Body of pancreas (tissue), 4 donors: ENCODE data around the gene TRMT1. TPM values are rescaled to one million over a fixed set of nuclear protein-coding genes. Genes with fewer than 3 reads are reported as not detected.
A peak's percentile ranks its signal among the peaks of the same experiment; 100 is the strongest.

Experiments used
- ATAC-seq: fragments of 150-250 bp; one replicate; pipeline ENCODE4 v1.9.1; 2016
- DNase-seq, 4 donors: peaks; one replicate each; pipeline ENCODE4 v3.0.0-alpha.2; 2019
- H3K27ac ChIP-seq, 4 donors: fragments of 200-600 bp; sonication (generic); 1 replicate in 3 of 4; 2 replicates in 1 of 4; pipeline versions ENCODE4 v1.5.1 to v1.6.1; 2016 to 2019; ENCODE audit warnings: mild to moderate bottlenecking in 1 of 4, mixed read lengths in 1 of 4, moderate library complexity in 1 of 4
- H3K27me3 ChIP-seq, 2 donors: fragments of 200-600 bp; sonication (generic); one replicate each; pipeline ENCODE4 v1.6.0; 2016; ENCODE audit warnings: mild to moderate bottlenecking in 1 of 2
- H3K36me3 ChIP-seq, 2 donors: fragments of 200-600 bp; sonication (generic); replicated peaks in 1 of 2; 2 replicates each; pipeline ENCODE4 v1.5.1; 2016; ENCODE audit warnings: low read depth in 2 of 2; ENCODE audit not compliant: insufficient read depth in 1 of 2
- H3K4me1 ChIP-seq: fragments of 200-600 bp; sonication (generic); one replicate; pipeline ENCODE4 v1.6.0; 2016
- H3K4me3 ChIP-seq, 2 donors: fragments of 200-600 bp; sonication (generic); 1 replicate in 1 of 2; 2 replicates in 1 of 2; pipeline ENCODE4 v1.5.1; 2016 to 2019
- H3K9me3 ChIP-seq, 3 donors: fragments of 200-600 bp; sonication (generic); 1 replicate in 2 of 3; 2 replicates in 1 of 3; pipeline ENCODE4 v1.5.1; 2016
- POLR2A ChIP-seq, 3 donors: fragments of 450-650 bp; IDR thresholded peaks; one replicate each; pipeline ENCODE4 v1.6.1; 2016; ENCODE audit warnings: antibody characterized with exemption in 3 of 3, mild to moderate bottlenecking in 2 of 3
- WGBS, 2 donors: methylation state at CpG; one replicate each; pipeline ENCODE4 v1.1.5; 2017; 5-methylcytosine and 5-hydroxymethylcytosine counted together
- intact Hi-C: fragments of 100-400 bp; cut with DNase I; formaldehyde crosslinking; loops from one replicate; pipeline ENCODE4 v1.15.1; 2023
- total RNA-seq, 2 donors: library from RNA; depleted of rRNA; stranded (reverse); fragments of >200 nt; gene quantifications; one replicate each; pipeline ENCODE4 v1.1.0, GENCODE V29; 2016
- TF ChIP-seq, protein P1 (sequence below), 7 experiments: fragments of 450-650 bp in 4 of 7; fragments of 200-600 bp in 3 of 7; sonication (generic) in 3 of 7; IDR thresholded peaks; one replicate each; pipeline ENCODE4 v1.5.1; 2016 to 2019; ENCODE audit warnings: antibody characterized with exemption in 7 of 7

Gene TRMT1
- total RNA-seq, 2 donors from 2014 or later: 21.5 to 36.3 TPM

- TF ChIP-seq, protein P1, sequence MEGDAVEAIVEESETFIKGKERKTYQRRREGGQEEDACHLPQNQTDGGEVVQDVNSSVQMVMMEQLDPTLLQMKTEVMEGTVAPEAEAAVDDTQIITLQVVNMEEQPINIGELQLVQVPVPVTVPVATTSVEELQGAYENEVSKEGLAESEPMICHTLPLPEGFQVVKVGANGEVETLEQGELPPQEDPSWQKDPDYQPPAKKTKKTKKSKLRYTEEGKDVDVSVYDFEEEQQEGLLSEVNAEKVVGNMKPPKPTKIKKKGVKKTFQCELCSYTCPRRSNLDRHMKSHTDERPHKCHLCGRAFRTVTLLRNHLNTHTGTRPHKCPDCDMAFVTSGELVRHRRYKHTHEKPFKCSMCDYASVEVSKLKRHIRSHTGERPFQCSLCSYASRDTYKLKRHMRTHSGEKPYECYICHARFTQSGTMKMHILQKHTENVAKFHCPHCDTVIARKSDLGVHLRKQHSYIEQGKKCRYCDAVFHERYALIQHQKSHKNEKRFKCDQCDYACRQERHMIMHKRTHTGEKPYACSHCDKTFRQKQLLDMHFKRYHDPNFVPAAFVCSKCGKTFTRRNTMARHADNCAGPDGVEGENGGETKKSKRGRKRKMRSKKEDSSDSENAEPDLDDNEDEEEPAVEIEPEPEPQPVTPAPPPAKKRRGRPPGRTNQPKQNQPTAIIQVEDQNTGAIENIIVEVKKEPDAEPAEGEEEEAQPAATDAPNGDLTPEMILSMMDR (IDR thresholded peaks at IDR 0.05): no peak
- TF ChIP-seq POLR2A (IDR thresholded peaks at IDR 0.05): no peak
- ATAC-seq (no peak), DNase-seq (no peak)
- peak overlapping the region in 1 of 4 donors; percentile 78 for H3K27ac ChIP-seq
- peaks cover 19% of the 10 kb centered on the region for H3K4me1 ChIP-seq
- H3K9me3 ChIP-seq: no peaks in the 10 kb centered on the region
- H3K36me3 ChIP-seq: no peaks in the 10 kb centered on the region
- H3K4me3 ChIP-seq: no peak overlapping the region
- intact Hi-C loops: loop anchor here (5.0 kb wide), 1 partner anchor 120 kb away; no protein-coding TSS in a partner anchor
- WGBS, 2 donors: 27 to 41% methylated on average over 20 of the region's 20 CpGs
- peaks cover 0 to 10% of the 10 kb centered on the region in 2 donors for H3K27me3 ChIP-seq
Measured at GRCh38 chr19:13097033-13097462, 19.5 kb downstream of the TRMT1 start.

- H3K9me3 ChIP-seq: no peaks in the 10 kb centered on the region
- H3K4me3 ChIP-seq: no peak overlapping the region
- 51 to 70% methylated on average over 32 to 39 of the region's 44 CpGs for WGBS, 2 donors
- peaks cover 0 to 10% of the 10 kb centered on the region in 2 donors for H3K27me3 ChIP-seq
- no peak for ATAC-seq
- intact Hi-C loops: loop anchor here (5.0 kb wide), 1 partner anchor 119 kb away; no protein-coding TSS in a partner anchor
- peaks cover 19% of the 10 kb centered on the region for H3K4me1 ChIP-seq
- H3K27ac ChIP-seq: peak overlapping the region in 1 of 4 donors; percentile 78
- no peaks in the 10 kb centered on the region for H3K36me3 ChIP-seq
- TF ChIP-seq POLR2A (IDR thresholded peaks at IDR 0.05): no peak
- TF ChIP-seq, protein P1 (IDR thresholded peaks at IDR 0.05): no peak
- DNase-seq: no peak
Measured at GRCh38 chr19:13095934-13096927, 20.3 kb downstream of the TRMT1 start.

GRCh38 chr19:13095393-13095784 is 21.2 kb downstream of the TRMT1 start:
- intact Hi-C loops: loop anchor here (5.0 kb wide), 1 partner anchor 118 kb away; no protein-coding TSS in a partner anchor
- WGBS, 2 donors: 77 to 81% methylated on average over 17 to 19 of the region's 25 CpGs

DNA sequence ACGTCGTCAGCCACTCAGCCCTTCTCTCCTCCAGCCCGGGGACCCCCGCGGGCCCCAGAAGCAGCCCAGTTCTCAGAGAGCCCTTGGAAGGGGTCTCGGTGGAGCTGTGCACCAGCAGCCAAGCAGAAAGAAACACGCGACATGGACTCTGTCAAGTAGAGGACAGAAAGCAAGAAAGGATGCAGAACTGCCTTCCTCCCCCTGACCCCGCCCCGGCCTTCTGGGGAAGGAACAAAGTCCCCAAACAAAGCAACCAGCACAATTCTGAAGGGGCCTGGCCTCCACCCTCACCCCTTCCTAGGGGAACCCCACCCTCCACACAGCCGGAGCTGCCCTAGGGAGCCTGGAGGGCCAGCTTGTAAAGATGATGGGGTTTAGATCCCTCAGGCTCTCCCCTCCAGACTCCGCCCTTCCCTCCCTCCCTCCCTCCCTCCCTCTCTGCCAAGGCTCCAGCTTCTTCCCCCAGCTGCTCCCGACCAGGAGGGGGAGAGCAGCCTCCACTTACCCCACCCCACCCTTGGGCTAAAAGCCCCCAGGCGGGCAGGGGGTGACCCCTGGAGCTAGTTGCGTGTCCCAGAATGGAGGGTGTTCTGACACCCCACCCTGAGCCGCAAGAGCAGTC is 21.7 kb downstream of the TRMT1 start:
- 64 to 78% methylated on average over 14 to 16 of the region's 16 CpGs for WGBS, 2 donors
- intact Hi-C loops: loop anchor here (5.0 kb wide), 1 partner anchor 118 kb away; no protein-coding TSS in a partner anchor
- DNase-seq (no peak), ATAC-seq (no peak)
- Histone ChIP-seq H3K4me3 (no peak overlapping the region), H3K4me1 (peaks cover 19% of the 10 kb centered on the region), H3K27me3 (peaks cover 0 to 10% of the 10 kb centered on the region in 2 donors), H3K9me3 (no peaks in the 10 kb centered on the region), H3K27ac (no peak overlapping the region), H3K36me3 (no peaks in the 10 kb centered on the region)
- TF ChIP-seq POLR2A (IDR thresholded peaks at IDR 0.05): no peak
- TF ChIP-seq, protein P1 (IDR thresholded peaks at IDR 0.05): no peak

More at GRCh38 chr19:13095393-13095784, 21.2 kb downstream of the TRMT1 start:
- no peaks in the 10 kb centered on the region for H3K36me3 ChIP-seq
- H3K9me3 ChIP-seq: no peaks in the 10 kb centered on the region
- ATAC-seq: no peak
- no peak for DNase-seq
- TF ChIP-seq POLR2A (IDR thresholded peaks at IDR 0.05): no peak
- TF ChIP-seq, protein P1 (IDR thresholded peaks at IDR 0.05): no peak
- peaks cover 19% of the 10 kb centered on the region for H3K4me1 ChIP-seq
- no peak overlapping the region for H3K27ac ChIP-seq
- peaks cover 0 to 10% of the 10 kb centered on the region in 2 donors for H3K27me3 ChIP-seq
- no peak overlapping the region for H3K4me3 ChIP-seq
